ENCODE results near the gene PRDX4.
"Not testable (repeated sequence)": the region's sequence is repeated elsewhere in the genome, so short reads cannot be mapped to it uniquely, and the experiment has no call there.

PRDX4 gene

DNA sequence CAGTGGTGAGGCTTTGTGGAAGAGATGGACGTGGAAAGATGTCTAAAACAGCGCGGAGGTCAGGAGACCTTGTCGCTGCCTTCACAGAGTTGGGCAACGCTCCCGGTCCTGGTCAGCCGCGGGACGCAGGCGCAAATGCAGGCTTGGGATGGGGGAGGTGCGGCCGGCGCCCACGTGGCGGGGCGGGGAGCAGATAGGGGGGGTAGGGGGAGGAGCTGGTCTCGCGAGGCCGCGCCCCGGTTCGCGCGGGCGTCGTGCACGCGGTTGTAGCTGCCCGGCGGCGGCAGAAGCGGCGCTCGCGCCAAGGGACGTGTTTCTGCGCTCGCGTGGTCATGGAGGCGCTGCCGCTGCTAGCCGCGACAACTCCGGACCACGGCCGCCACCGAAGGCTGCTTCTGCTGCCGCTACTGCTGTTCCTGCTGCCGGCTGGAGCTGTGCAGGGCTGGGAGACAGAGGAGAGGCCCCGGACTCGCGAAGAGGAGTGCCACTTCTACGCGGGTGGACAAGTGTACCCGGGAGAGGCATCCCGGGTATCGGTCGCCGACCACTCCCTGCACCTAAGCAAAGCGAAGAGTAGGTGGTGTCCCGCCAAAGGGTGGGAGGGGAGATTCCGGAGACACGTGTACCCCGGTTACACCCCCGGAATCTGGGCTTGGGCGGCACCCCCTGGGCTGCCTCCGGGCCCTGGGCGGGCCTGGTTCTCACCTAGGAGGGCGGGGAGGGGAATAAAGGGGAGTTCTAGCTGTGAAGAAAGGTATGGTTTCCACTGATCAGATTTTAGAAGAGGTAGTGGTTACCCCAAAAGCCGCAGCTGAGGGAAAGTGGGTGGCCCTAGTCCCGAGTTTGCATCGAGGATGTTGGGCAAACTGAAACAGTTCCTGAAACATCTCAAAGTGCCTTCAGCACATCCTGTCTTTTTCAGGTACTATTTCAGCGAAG is at the start of gene PRDX4:
PRDX4 (plus strand) TSS at position 255 of the 939 bp plus-strand sequence; CDS start at position 333, 78 bp downstream.
- peak within 1 kb of the TSS; percentile 88 for H3K4me3 Mint-ChIP-seq
- DNase-seq (peak; percentile 83), ATAC-seq (peak; percentile 60)
- H3K9me3 Mint-ChIP-seq = no peaks in the 10 kb centered on the region
- H3K4me1 Mint-ChIP-seq = peaks cover 39% of the 10 kb centered on the region
- no peaks in the 10 kb centered on the region for H3K27me3 Mint-ChIP-seq
- peaks cover 4% of the 10 kb centered on the region for H3K36me3 Mint-ChIP-seq (ENCODE audit: low read depth)
- peak within 1 kb of the TSS; percentile 89 for H3K27ac Mint-ChIP-seq

DNA sequence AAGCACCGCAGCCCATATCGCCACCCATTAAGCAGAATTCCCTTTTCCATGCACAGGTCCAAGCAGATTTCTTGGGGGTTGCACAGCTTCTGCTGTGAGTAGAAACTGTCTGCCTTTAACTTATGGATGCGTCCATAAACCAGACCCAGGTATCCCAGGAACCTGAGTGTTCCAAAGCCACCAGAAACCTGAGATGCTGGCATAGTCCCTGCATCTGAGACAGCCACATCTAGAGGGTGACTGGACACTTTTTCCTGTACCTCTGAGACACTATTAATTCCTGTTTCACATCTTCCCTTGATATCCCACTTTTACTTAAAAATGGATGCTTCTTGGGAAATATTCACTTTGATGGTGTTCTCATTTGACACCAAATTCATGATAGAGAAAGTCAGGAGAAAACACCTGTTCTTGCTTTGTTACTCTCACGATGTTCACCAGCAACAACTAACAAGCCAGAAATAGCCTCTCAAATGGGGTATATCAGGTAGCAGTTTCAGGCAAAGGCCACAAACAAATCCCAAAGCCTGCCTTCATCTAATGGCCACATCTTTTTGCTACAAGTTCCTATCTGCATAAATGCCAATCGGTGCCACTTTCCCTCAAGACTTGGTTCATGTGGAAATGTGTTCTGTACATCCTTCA is 45.5 kb upstream of the PRDX4 start:
- DNase-seq (no peak), ATAC-seq (no peak)
- H3K4me3 Mint-ChIP-seq = no peak overlapping the region
- no peaks in the 10 kb centered on the region for H3K4me1 Mint-ChIP-seq
- H3K9me3 Mint-ChIP-seq = no peaks in the 10 kb centered on the region
- H3K27me3 Mint-ChIP-seq = no peaks in the 10 kb centered on the region
- H3K36me3 Mint-ChIP-seq (ENCODE audit: low read depth) = no peaks in the 10 kb centered on the region
- no peak overlapping the region for H3K27ac Mint-ChIP-seq

DNA sequence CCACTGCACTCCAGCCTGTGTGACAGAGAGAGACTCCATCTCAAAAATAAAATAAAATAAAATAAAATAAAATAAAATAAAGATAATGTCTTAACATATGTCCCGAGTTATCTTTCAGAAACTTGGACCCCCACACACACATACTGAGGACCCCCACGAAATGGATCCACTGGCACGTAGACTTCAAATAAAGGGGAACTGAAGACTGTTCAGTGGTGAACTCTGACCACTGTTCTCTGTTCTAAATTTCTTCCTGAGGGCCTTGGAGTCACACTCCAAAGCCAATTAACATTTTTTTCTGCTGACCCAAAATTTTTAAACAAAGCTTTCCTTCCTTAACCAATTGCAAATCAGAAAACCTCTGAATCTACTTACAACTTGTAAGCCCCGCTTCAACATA is 43.5 kb upstream of the PRDX4 start:
- Mint-ChIP-seq H3K4me3 (no peak overlapping the region), H3K36me3 (ENCODE audit: low read depth) (no peaks in the 10 kb centered on the region), H3K27ac (no peak overlapping the region), H3K27me3 (no peaks in the 10 kb centered on the region), H3K4me1 (no peaks in the 10 kb centered on the region), H3K9me3 (no peaks in the 10 kb centered on the region)
- no peak for DNase-seq
- ATAC-seq = no peak

DNA sequence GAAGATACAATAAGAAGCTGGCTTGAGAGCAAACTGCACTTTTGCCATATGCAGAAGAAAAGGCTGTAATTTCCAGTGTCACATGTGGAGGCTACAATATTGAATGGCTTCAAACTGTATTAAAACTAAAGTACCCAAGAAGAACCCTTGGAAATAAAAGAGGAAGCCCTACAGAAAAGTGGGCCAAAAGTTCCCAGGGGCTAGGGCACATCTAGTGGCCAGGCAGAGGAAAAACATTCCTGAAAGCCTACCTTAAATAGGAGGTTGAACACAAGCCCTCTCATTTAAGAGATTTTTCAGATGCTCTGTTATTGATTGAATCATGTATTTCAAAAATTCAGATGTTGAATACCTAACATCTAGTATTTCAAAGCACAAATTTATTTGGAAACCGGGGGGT is 40.6 kb upstream of the PRDX4 start:
- DNase-seq (no peak), ATAC-seq (no peak)
- Mint-ChIP-seq H3K4me3 (no peak overlapping the region), H3K4me1 (no peaks in the 10 kb centered on the region), H3K9me3 (no peaks in the 10 kb centered on the region), H3K36me3 (ENCODE audit: low read depth) (no peaks in the 10 kb centered on the region), H3K27ac (no peak overlapping the region), H3K27me3 (no peaks in the 10 kb centered on the region)

DNA sequence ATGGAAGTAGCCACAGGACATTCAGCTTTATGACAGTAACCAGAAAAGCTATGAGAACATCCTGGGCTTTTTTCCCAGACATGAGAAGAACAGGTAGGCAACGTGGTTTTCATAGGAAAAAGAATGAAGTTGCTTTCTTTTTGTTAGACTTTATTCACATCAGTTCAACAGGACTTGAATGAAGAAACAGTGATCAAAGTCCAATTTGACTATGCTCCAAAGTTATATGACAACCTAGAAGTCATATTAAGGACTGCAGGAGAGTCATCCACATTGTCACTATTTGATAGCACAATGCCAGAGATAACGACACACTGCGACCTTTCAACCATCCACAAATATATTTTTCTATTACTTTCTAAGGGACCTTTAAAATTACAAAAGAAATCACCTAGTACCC is 39.2 kb upstream of the PRDX4 start:
- Mint-ChIP-seq H3K27me3 (no peaks in the 10 kb centered on the region), H3K36me3 (ENCODE audit: low read depth) (no peaks in the 10 kb centered on the region), H3K27ac (no peak overlapping the region), H3K4me3 (no peak overlapping the region), H3K4me1 (no peaks in the 10 kb centered on the region), H3K9me3 (no peaks in the 10 kb centered on the region)
- DNase-seq (no peak), ATAC-seq (no peak)

DNA sequence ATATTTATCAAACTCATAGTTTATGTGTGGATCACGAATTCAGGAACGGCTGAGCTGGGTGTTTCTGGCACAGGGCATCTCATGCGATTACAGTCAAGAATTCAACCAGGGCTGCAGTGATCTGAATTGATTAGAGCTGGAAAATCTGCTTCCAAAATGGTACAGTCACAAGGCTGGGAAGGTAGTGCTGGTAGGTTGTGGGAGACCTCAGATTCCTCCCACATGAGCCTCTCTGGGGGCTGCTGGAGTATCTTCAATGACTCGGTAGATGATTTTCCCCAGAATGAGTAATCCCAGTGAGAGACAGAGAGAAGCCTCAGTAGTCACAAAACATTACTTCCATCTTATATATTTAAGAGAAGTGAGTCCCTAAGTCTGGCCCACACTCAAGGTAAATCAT is 36.2 kb upstream of the PRDX4 start:
- DNase-seq (no peak), ATAC-seq (no peak)
- Mint-ChIP-seq H3K36me3 (ENCODE audit: low read depth) (no peaks in the 10 kb centered on the region), H3K27ac (no peak overlapping the region), H3K4me1 (no peaks in the 10 kb centered on the region), H3K4me3 (no peak overlapping the region), H3K27me3 (no peaks in the 10 kb centered on the region), H3K9me3 (no peaks in the 10 kb centered on the region)

DNA sequence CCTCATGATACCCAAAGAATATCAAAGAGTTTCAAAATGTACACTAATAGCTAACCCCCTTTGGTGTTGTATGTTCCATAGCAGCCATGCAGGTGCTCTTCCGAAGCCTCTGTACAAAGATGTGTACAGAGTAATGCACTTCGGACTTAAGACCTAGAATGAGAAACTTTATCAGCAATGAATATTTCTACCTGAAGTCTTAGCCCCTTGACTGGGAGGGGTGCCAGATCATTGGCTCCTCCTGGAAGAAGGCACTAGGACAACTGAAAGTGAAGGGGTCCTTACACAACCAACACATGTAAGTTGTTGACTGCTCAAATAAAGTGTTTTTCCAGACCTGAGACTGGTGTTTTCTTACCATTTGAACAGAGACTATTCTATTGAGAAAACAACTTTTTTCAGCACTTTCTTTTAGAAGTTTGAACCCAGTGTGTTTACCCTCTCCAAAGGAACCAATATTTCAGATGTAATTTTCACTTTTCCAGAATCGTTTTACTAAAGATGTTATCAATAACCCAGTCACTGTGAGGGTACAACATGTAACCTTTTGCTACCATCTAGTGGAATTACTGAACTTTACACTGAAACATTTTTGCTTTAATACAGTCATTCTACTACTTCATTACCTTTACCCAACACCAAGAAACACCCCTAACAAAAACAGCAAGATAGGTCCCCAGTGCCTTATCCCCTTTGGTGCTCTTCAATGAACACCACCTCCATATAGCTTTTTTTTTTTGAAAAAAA is 33.3 kb upstream of the PRDX4 start:
- Mint-ChIP-seq H3K36me3 (ENCODE audit: low read depth) (no peaks in the 10 kb centered on the region), H3K27me3 (no peaks in the 10 kb centered on the region), H3K4me3 (no peak overlapping the region), H3K27ac (no peak overlapping the region), H3K4me1 (no peaks in the 10 kb centered on the region), H3K9me3 (no peaks in the 10 kb centered on the region)
- DNase-seq (no peak), ATAC-seq (no peak)

DNA sequence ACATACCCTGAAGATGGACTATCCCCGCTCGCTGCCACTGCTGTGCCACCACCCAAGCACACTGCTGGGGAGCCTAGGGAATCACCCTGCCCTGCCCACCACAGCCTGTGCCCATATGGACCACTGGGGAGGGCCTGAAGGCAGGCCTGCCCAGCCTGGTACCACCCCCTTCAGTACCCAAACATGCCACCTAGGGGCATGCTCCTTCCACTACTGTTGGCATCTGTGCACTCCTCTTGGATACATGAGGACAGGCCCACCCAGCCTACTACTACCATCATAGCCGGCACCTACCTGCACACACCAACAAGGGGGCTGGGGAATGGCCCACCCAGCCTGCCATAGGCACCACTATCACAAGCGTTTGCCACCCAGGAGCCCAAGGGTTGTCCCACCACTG is 30.1 kb upstream of the PRDX4 start:
- DNase-seq (no peak), ATAC-seq (no peak)
- Mint-ChIP-seq H3K27ac (no peak overlapping the region), H3K27me3 (no peaks in the 10 kb centered on the region), H3K4me3 (no peak overlapping the region), H3K4me1 (no peaks in the 10 kb centered on the region), H3K36me3 (ENCODE audit: low read depth) (no peaks in the 10 kb centered on the region), H3K9me3 (peaks cover 10% of the 10 kb centered on the region)

DNA sequence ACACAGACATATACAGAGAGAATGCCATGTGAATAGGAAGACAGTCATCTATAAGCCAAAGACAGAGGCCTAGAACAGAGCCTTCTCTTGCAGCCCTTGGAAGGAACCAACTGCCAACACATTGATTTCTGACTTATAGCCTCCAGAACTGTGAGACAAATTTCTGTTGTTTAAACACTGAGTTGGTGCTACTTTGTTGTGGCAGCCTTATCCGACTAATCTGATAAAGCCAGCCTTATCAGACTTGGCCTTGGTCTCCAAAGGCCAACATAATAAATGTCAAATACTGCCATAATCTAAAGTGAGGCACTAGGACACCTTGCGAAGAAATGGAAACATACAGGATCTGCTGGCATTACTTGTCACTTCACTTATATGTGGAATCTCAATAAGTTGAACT is 24.3 kb upstream of the PRDX4 start:
- H3K36me3 Mint-ChIP-seq (ENCODE audit: low read depth) = no peaks in the 10 kb centered on the region
- ATAC-seq = no peak
- H3K27ac Mint-ChIP-seq = no peak overlapping the region
- H3K4me1 Mint-ChIP-seq = no peaks in the 10 kb centered on the region
- peaks cover 10% of the 10 kb centered on the region for H3K9me3 Mint-ChIP-seq
- DNase-seq = no peak
- no peak overlapping the region for H3K4me3 Mint-ChIP-seq
- H3K27me3 Mint-ChIP-seq = no peaks in the 10 kb centered on the region

DNA sequence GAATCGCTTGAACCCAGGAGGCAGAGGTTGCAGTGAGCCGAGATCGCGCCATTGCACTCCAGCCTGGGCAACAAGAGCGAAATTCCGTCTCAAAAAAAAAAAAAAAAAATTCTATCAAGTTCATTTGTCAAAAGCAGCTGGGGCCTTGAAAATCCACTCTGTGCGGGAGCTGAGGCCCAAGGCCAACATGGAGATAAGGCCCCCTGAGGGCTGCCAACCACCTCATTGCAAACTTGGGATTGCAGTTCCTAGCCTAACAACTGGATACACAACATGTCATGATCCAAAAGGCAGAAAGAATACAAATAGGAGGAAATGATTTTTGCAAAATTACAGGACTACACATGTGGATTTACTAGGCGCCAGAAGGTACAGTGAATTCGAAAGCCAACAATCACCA is 22.5 kb upstream of the PRDX4 start:
- no peak overlapping the region for H3K27ac Mint-ChIP-seq
- H3K4me3 Mint-ChIP-seq = no peak overlapping the region
- H3K27me3 Mint-ChIP-seq = no peaks in the 10 kb centered on the region
- no peaks in the 10 kb centered on the region for H3K4me1 Mint-ChIP-seq
- no peaks in the 10 kb centered on the region for H3K36me3 Mint-ChIP-seq (ENCODE audit: low read depth)
- no peak for ATAC-seq
- no peak for DNase-seq
- peaks cover 7% of the 10 kb centered on the region for H3K9me3 Mint-ChIP-seq

DNA sequence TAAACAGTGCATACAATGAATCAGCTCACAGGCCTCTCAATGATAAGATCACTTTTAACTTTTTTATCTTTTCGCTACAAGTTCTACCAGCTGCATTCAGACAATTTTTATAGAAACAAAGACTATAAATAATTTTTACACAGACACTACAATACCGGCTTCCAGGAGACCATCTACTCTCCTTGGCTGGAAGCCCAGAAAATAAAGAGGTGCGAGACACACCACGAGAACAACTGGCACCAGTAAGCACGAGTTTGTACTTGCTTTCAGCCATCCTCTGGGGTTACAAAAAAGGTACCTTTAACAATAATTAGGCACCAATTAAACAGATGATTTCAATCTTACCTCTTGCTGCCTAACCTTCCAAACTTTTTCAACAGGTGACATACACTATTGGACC is 11.2 kb upstream of the PRDX4 start:
- DNase-seq (no peak), ATAC-seq (no peak)
- H3K4me1 Mint-ChIP-seq = peaks cover 6% of the 10 kb centered on the region
- no peaks in the 10 kb centered on the region for H3K36me3 Mint-ChIP-seq (ENCODE audit: low read depth)
- no peaks in the 10 kb centered on the region for H3K27me3 Mint-ChIP-seq
- no peak overlapping the region for H3K4me3 Mint-ChIP-seq
- H3K9me3 Mint-ChIP-seq = no peaks in the 10 kb centered on the region
- H3K27ac Mint-ChIP-seq = no peak overlapping the region

DNA sequence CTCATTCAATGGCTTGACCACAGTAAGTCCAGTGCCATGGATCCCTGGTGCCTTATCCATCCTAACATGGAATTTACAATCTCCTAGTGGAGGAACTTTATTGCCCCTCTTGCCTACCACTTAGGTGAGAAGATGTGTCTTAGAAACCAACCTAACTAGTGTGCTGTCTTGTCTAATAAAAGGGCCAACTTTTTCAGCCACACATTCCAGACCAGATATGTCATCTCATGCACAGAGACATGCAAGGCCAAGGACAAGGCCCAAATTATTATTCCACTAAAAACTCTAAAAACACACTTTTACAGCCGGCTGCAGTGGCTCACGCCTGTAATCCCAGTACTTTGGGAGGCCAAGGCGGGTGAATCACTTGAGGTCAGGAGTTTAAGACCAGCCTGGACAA is 10.6 kb upstream of the PRDX4 start:
- Mint-ChIP-seq H3K4me3 (no peak overlapping the region), H3K36me3 (ENCODE audit: low read depth) (no peaks in the 10 kb centered on the region), H3K27ac (no peak overlapping the region), H3K27me3 (no peaks in the 10 kb centered on the region), H3K9me3 (no peaks in the 10 kb centered on the region), H3K4me1 (peaks cover 12% of the 10 kb centered on the region)
- DNase-seq = no peak
- no peak for ATAC-seq

DNA sequence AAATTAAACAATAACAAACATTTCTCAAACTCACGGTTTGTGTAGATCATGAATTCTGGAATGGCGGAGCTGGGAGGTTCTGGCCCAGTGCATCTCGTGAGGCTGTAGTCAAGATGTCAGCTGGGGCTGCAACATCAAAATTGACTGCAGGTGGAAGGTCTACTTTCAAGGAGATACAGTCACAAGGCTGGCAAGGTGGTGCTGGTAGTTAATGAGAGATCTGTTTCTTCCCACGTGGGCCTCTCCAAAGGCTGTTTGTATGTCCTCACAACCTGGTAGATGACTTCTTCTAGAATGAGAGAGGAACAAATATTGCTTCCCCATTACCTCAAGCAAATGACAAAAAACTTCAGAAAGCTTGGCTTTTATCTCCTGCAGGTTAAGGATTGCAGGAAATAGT is 8.0 kb upstream of the PRDX4 start:
- no peak overlapping the region for H3K4me3 Mint-ChIP-seq
- ATAC-seq (no peak), DNase-seq (no peak)
- no peaks in the 10 kb centered on the region for H3K36me3 Mint-ChIP-seq (ENCODE audit: low read depth)
- no peaks in the 10 kb centered on the region for H3K27me3 Mint-ChIP-seq
- H3K9me3 Mint-ChIP-seq = no peaks in the 10 kb centered on the region
- H3K27ac Mint-ChIP-seq = no peak overlapping the region
- H3K4me1 Mint-ChIP-seq = peaks cover 31% of the 10 kb centered on the region

DNA sequence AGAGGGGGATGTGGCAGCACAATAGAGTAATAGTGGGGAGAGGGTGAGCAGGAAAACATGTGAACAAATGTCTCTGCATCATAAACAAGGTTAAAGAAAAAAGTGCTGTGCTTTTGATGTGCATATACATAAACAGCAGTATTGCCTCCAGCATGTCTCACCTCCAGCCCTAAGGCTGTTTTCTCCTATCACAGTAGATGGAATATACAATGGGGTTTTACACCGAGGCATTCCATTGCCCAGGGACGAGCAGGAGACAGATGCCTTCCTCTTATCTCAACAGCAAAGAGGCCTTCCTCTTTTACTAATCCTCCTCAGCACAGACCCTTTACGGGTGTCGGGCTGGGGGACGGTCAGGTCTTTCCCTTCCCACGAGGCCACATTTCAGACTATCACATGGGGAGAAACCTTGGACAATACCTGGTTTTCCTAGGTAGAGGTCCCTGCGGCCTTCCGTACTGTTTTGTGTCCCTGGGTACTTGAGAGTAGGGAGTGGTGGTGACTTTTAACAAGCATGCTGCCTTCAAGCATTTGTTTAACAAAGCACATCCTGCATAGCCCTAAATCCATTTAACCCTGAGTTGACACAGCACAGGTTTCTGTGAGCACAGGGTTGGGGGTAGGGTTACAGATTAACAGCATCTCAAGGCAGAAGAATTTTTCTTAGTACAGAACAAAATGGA is 7.1 kb upstream of the PRDX4 start:
- H3K4me3 Mint-ChIP-seq; H3K27me3 Mint-ChIP-seq; H3K9me3 Mint-ChIP-seq; H3K36me3 Mint-ChIP-seq (ENCODE audit: low read depth); H3K27ac Mint-ChIP-seq; DNase-seq; ATAC-seq: not testable (repeated sequence)
- peaks cover 31% of the 10 kb centered on the region for H3K4me1 Mint-ChIP-seq

Data from activated naive CD8-positive, alpha-beta T cell treated with anti-CD3 and anti-CD28 coated beads, Interleukin-2, amount 50 U/mL, for 24 hours (primary cell).